ENCODE data around the gene PCDH18.
"Not testable (repeated sequence)": the region's sequence is repeated elsewhere in the genome, so short reads cannot be mapped to it uniquely, and the experiment has no call there.

The PCDH18 gene

GRCh38 chr4:137531986-137532868, at the start of gene PCDH18:
PCDH18 (minus strand) TSS chr4:137532494; CDS start chr4:137532088, 406 bp downstream.
- DNase-seq: no peak

GRCh38 chr4:137576446-137576845, 44.2 kb upstream of the PCDH18 start:
- DNase-seq: no peak

- DNase-seq: no peak
Measured at GRCh38 chr4:137572647-137573046, 40.4 kb upstream of the PCDH18 start.

GRCh38 chr4:137572163-137572562, 39.9 kb upstream of the PCDH18 start:
- DNase-seq: no peak

- DNase-seq: no peak
Measured at GRCh38 chr4:137559801-137560200, 27.5 kb upstream of the PCDH18 start.

GRCh38 chr4:137558951-137559350, 26.7 kb upstream of the PCDH18 start:
- no peak for DNase-seq

- no peak for DNase-seq
Measured at GRCh38 chr4:137545461-137545861, 13.2 kb upstream of the PCDH18 start.

GRCh38 chr4:137543648-137544047, 11.4 kb upstream of the PCDH18 start:
- no peak for DNase-seq

- no peak for DNase-seq
Measured at GRCh38 chr4:137543198-137543597, 10.9 kb upstream of the PCDH18 start.

- DNase-seq: no peak
Measured at GRCh38 chr4:137541876-137542646, 9.8 kb upstream of the PCDH18 start.

- DNase-seq: no peak
Measured at GRCh38 chr4:137541181-137541580, 8.9 kb upstream of the PCDH18 start.

GRCh38 chr4:137540356-137540755, 8.1 kb upstream of the PCDH18 start:
- no peak for DNase-seq

- no peak for DNase-seq
Measured at GRCh38 chr4:137538526-137538925, 6.2 kb upstream of the PCDH18 start.

GRCh38 chr4:137537807-137538206, 5.5 kb upstream of the PCDH18 start:
- DNase-seq: not testable (repeated sequence)

- no peak for DNase-seq
Measured at GRCh38 chr4:137536789-137537561, 4.7 kb upstream of the PCDH18 start.

- no peak for DNase-seq
Measured at GRCh38 chr4:137535718-137536117, 3.4 kb upstream of the PCDH18 start.

GRCh38 chr4:137534516-137534915, 2.2 kb upstream of the PCDH18 start:
- DNase-seq: no peak

GRCh38 chr4:137533855-137534254, 1.6 kb upstream of the PCDH18 start:
- no peak for DNase-seq

GRCh38 chr4:137532869-137533236, 559 bp upstream of the PCDH18 start:
- no peak for DNase-seq

- DNase-seq: no peak
Measured at GRCh38 chr4:137531168-137531985, 917 bp downstream of the PCDH18 start.

GRCh38 chr4:137530176-137530575, 2.1 kb downstream of the PCDH18 start:
- DNase-seq: no peak

GRCh38 chr4:137529432-137529831, 2.9 kb downstream of the PCDH18 start:
- no peak for DNase-seq

All from KG1 (cell line).